ENCODE data around the gene PEX14.

DNA sequence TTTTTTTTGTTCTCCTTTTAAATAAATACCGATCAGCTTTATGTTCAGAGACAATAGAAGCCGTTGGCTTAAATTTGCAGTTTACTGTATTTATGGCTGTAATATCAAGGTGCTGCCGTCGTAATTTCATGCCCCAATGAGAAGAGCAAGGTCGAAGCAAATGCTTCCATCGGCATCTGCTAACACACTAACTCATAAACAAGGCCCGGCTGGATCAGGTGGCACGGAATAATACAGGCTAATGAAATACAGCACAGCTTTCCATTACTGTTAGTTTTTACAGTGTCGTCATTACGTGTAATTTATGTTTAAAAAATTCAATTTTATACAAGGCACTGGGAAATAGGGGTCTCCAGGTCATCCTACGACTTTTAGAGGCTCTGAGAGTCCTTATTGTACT is 119.0 kb downstream of the PEX14 start:
- TF ChIP-seq, protein P1, sequence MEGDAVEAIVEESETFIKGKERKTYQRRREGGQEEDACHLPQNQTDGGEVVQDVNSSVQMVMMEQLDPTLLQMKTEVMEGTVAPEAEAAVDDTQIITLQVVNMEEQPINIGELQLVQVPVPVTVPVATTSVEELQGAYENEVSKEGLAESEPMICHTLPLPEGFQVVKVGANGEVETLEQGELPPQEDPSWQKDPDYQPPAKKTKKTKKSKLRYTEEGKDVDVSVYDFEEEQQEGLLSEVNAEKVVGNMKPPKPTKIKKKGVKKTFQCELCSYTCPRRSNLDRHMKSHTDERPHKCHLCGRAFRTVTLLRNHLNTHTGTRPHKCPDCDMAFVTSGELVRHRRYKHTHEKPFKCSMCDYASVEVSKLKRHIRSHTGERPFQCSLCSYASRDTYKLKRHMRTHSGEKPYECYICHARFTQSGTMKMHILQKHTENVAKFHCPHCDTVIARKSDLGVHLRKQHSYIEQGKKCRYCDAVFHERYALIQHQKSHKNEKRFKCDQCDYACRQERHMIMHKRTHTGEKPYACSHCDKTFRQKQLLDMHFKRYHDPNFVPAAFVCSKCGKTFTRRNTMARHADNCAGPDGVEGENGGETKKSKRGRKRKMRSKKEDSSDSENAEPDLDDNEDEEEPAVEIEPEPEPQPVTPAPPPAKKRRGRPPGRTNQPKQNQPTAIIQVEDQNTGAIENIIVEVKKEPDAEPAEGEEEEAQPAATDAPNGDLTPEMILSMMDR (IDR thresholded peaks at IDR 0.05), result no peak
- TF ChIP-seq POLR2A (IDR thresholded peaks at IDR 0.05), result no peak

Data from uterus (tissue), 2 donors.